ENCODE data around the gene EXOC6. TPM values are rescaled to one million over a fixed set of nuclear protein-coding genes. Genes with fewer than 3 reads are reported as not detected.

EXOC6 gene
- total and polyA plus RNA-seq, 10 donors = 7.0 to 40.0 (median 25.4) TPM

GRCh38 chr10:93069245-93069561 lies 220.9 kb downstream of the EXOC6 start:
- H3K27ac ChIP-seq = no peak overlapping the region
- H3K36me3 ChIP-seq = no peaks in the 10 kb centered on the region
- H3K4me1 ChIP-seq = peaks cover 36 to 67% (median 51%) of the 10 kb centered on the region in 6 donors
- DNase-seq = no peak
- no peaks in the 10 kb centered on the region for H3K9me3 ChIP-seq
- peak overlapping the region in 1 of 8 donors; percentile 4 for H3K4me3 ChIP-seq
- H3K27me3 ChIP-seq (replicated peaks in 1 of 7) = peaks cover 3 to 100% (median 94%) of the 10 kb centered on the region in 7 donors
- 19 to 41% (median 23%) methylated on average over 10 of the region's 10 CpGs for WGBS, 5 donors
- intact Hi-C loops (cut with DNase I; ENCODE audit: low total_unique reads) = no loop called here
- TF ChIP-seq POLR2AphosphoS5 (IDR thresholded peaks at IDR 0.05) (no peak), POLR2A (IDR thresholded peaks at IDR 0.05) (no peak)

DNA sequence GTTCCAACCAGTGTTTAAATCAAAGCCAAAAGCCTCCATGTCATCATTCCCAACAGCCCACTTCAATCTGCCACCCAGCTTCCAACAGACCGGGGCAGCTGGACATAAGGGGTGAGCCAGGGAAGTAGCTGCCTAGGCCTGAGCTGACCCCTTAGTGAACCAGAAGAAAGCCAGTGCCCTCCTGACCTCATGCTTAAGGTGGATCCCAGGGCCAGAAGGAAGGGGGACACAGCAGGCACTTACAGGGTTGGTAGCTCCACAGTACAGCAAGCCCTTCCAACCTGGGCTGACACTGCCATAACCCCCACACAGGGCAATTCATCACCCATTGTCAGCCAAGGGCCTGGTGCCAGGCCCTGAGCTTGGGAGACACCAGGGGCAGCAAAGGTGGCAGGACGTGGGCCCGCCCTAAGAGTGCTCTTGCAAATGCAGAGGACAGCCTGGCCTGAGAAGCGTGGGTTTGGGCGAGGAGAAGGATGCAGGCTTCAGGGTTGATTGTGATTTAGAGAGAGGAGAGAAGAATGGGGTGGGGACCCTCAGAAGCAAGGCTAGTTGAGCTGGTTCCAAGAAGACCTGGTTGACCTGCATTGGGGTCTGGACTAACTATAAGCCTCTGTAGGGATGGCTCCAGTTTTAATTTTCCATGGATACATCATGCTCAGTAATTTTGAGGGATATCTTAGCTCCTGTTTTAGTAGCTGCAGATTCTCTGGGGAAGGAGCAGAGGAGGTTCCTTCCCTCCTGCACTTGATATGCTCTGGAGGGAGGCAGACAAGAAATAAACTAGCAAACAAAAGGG lies 222.3 kb downstream of the EXOC6 start:
- peaks cover 9 to 100% (median 98%) of the 10 kb centered on the region in 7 donors for H3K27me3 ChIP-seq (replicated peaks in 1 of 7)
- DNase-seq = no peak
- H3K4me1 ChIP-seq = peaks cover 46 to 74% (median 61%) of the 10 kb centered on the region in 6 donors
- H3K9me3 ChIP-seq = no peaks in the 10 kb centered on the region
- H3K36me3 ChIP-seq = no peaks in the 10 kb centered on the region
- intact Hi-C loops (cut with DNase I; ENCODE audit: low total_unique reads) = no loop called here
- no peak for TF ChIP-seq POLR2AphosphoS5 (IDR thresholded peaks at IDR 0.05)
- TF ChIP-seq, protein P1, sequence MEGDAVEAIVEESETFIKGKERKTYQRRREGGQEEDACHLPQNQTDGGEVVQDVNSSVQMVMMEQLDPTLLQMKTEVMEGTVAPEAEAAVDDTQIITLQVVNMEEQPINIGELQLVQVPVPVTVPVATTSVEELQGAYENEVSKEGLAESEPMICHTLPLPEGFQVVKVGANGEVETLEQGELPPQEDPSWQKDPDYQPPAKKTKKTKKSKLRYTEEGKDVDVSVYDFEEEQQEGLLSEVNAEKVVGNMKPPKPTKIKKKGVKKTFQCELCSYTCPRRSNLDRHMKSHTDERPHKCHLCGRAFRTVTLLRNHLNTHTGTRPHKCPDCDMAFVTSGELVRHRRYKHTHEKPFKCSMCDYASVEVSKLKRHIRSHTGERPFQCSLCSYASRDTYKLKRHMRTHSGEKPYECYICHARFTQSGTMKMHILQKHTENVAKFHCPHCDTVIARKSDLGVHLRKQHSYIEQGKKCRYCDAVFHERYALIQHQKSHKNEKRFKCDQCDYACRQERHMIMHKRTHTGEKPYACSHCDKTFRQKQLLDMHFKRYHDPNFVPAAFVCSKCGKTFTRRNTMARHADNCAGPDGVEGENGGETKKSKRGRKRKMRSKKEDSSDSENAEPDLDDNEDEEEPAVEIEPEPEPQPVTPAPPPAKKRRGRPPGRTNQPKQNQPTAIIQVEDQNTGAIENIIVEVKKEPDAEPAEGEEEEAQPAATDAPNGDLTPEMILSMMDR (IDR thresholded peaks at IDR 0.05 in 8 of 11, conservative IDR thresholded peaks at IDR 0.05 in 3 of 11) = no peak
- TF ChIP-seq POLR2A (IDR thresholded peaks at IDR 0.05) = no peak
- 69 to 77% (median 72%) methylated on average over 5 of the region's 5 CpGs for WGBS, 5 donors
- no peak overlapping the region for H3K27ac ChIP-seq
- H3K4me3 ChIP-seq = no peak overlapping the region

GRCh38 chr10:93071177-93071472 lies 222.8 kb downstream of the EXOC6 start:
- TF ChIP-seq POLR2A (IDR thresholded peaks at IDR 0.05) = no peak
- no peak for TF ChIP-seq POLR2AphosphoS5 (IDR thresholded peaks at IDR 0.05)
- TF ChIP-seq, protein P1 (IDR thresholded peaks at IDR 0.05 in 8 of 11, conservative IDR thresholded peaks at IDR 0.05 in 3 of 11) = no peak
- WGBS, 5 donors = 54 to 67% (median 60%) methylated on average over 7 of the region's 7 CpGs
- Histone ChIP-seq H3K36me3 (no peaks in the 10 kb centered on the region), H3K4me3 (no peak overlapping the region), H3K27ac (no peak overlapping the region), H3K27me3 (replicated peaks in 1 of 7) (peaks cover 9 to 100% (median 98%) of the 10 kb centered on the region in 7 donors), H3K9me3 (no peaks in the 10 kb centered on the region), H3K4me1 (peaks cover 46 to 72% (median 57%) of the 10 kb centered on the region in 6 donors)
- intact Hi-C loops (cut with DNase I; ENCODE audit: low total_unique reads) = no loop called here
- DNase-seq = no peak

DNA sequence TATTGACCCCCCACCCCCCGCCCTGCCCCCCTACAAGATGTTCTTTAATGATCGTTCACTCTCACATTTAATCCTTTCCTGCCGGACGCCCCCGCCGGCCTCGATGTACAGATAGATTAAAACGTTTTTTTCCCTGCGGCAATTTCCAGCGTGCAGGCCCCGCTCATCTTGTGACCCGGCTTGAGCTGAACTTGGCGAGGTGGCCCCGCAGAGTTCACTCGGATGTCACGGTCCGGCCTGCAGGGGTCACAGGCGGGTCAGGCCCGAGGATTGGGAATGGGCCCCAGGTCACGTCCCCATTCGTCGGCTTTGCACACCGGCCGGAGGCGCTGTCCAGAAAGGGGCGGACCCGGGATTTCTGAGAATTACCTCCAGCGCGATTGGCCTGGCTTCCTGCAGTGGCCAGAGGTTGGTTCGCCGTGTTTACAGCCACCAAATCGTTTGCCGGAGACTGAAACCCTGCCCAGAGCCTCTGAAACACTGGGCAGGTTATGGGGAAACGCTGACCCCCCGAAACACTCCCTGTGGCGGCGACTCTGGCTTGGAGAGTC lies 223.4 kb downstream of the EXOC6 start:
- intact Hi-C loops (cut with DNase I; ENCODE audit: low total_unique reads) = no loop called here
- Histone ChIP-seq H3K27ac (no peak overlapping the region), H3K4me1 (peaks cover 46 to 69% (median 56%) of the 10 kb centered on the region in 6 donors), H3K4me3 (peak overlapping the region in 7 of 8 donors; percentile 0 to 68 (median 25)), H3K9me3 (no peaks in the 10 kb centered on the region), H3K36me3 (no peaks in the 10 kb centered on the region), H3K27me3 (replicated peaks in 1 of 7) (peaks cover 9 to 100% (median 94%) of the 10 kb centered on the region in 7 donors)
- WGBS, 5 donors = 2 to 5% (median 2%) methylated on average over 33 to 37 of the region's 37 CpGs
- TF ChIP-seq POLR2A (IDR thresholded peaks at IDR 0.05) (no peak), POLR2AphosphoS5 (IDR thresholded peaks at IDR 0.05) (no peak)
- TF ChIP-seq, protein P1 (IDR thresholded peaks at IDR 0.05 in 8 of 11, conservative IDR thresholded peaks at IDR 0.05 in 3 of 11) = no peak
- no peak for DNase-seq
